22Rv1 (cell line): ENCODE data around the gene TP53BP1.

Experiments
- H3K27ac ChIP-seq: fragments of 450-650 bp; 2 replicates; pipeline ENCODE4 v1.5.1; 2017
- ZFX ChIP-seq: fragments of 450-650 bp; IDR thresholded peaks from 2 replicates; pipeline ENCODE4 v1.6.1; 2017; ENCODE audit warnings: antibody characterized with exemption, borderline replicate concordance
- TF ChIP-seq, protein P1 (sequence below): fragments of 450-650 bp; IDR thresholded peaks from 2 replicates; pipeline ENCODE4 v1.5.1; 2017; ENCODE audit warnings: mild to moderate bottlenecking

TP53BP1 gene

DNA sequence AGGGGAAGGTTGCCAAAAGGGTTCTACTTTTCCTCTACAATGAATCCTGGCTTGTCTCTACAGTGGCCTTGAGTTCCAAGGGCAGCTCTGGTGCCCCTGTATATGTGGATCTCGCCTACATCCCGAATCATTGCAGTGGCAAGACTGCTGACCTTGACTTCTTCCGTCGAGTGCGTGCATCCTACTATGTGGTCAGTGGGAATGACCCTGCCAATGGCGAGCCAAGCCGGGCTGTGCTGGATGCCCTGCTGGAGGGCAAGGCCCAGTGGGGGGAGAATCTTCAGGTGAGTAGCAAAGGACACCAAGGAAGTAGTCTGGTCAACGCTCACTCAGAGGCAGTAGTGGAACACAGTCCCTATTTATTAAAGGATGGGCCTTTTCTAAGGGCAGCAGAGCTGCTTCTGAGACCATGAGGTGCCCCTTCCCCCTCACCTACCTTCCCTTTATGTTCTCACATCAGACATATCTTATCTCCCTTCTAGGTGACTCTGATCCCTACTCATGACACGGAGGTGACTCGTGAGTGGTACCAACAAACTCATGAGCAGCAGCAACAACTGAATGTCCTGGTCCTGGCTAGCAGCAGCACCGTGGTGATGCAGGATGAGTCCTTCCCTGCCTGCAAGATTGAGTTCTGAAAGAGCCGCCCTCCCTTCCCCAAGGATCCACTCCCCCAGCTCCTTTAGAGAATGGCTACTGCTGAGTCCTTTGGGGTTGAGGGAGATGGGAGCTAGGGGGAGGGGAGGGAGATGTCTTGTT, 36.8 kb upstream of the TP53BP1 start:
- no peak overlapping the region for H3K27ac ChIP-seq
- TF ChIP-seq, protein P1, sequence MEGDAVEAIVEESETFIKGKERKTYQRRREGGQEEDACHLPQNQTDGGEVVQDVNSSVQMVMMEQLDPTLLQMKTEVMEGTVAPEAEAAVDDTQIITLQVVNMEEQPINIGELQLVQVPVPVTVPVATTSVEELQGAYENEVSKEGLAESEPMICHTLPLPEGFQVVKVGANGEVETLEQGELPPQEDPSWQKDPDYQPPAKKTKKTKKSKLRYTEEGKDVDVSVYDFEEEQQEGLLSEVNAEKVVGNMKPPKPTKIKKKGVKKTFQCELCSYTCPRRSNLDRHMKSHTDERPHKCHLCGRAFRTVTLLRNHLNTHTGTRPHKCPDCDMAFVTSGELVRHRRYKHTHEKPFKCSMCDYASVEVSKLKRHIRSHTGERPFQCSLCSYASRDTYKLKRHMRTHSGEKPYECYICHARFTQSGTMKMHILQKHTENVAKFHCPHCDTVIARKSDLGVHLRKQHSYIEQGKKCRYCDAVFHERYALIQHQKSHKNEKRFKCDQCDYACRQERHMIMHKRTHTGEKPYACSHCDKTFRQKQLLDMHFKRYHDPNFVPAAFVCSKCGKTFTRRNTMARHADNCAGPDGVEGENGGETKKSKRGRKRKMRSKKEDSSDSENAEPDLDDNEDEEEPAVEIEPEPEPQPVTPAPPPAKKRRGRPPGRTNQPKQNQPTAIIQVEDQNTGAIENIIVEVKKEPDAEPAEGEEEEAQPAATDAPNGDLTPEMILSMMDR: no peak
- no peak for TF ChIP-seq ZFX

DNA sequence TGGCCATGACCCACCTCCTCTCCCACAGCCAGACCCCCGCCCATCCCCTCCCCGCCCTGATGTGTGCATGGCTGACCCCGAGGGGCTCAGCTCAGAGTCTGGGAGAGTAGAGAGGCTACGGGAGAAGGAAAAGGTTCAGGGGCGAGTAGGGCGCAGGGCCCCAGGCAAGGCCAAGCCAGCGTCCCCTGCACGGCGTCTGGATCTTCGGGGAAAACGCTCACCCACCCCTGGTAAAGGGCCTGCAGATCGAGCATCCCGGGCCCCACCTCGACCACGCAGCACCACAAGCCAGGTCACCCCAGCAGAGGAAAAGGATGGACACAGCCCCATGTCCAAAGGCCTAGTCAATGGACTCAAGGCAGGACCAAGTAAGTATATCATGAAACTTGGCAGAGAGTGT, 36.2 kb upstream of the TP53BP1 start:
- TF ChIP-seq, protein P1: no peak
- TF ChIP-seq ZFX: no peak

DNA sequence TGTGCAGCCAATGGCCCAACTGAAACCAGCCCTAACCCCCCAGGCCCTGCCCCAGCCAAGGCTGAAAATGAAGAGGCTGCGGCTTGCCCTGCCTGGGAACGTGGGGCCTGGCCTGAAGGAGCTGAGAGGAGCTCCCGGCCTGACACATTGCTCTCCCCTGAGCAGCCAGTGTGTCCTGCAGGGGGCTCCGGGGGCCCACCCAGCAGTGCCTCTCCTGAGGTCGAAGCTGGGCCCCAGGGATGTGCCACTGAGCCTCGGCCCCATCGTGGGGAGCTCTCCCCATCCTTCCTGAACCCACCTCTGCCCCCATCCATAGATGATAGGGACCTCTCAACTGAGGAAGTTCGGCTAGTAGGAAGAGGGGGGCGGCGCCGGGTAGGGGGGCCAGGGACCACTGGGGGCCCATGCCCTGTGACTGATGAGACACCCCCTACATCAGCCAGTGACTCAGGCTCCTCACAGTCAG, 35.6 kb upstream of the TP53BP1 start:
- TF ChIP-seq ZFX: no peak
- TF ChIP-seq, protein P1: no peak
- no peak overlapping the region for H3K27ac ChIP-seq

More for the DNA sequence above, 36.2 kb upstream of the TP53BP1 start:
- H3K27ac ChIP-seq: no peak overlapping the region

DNA sequence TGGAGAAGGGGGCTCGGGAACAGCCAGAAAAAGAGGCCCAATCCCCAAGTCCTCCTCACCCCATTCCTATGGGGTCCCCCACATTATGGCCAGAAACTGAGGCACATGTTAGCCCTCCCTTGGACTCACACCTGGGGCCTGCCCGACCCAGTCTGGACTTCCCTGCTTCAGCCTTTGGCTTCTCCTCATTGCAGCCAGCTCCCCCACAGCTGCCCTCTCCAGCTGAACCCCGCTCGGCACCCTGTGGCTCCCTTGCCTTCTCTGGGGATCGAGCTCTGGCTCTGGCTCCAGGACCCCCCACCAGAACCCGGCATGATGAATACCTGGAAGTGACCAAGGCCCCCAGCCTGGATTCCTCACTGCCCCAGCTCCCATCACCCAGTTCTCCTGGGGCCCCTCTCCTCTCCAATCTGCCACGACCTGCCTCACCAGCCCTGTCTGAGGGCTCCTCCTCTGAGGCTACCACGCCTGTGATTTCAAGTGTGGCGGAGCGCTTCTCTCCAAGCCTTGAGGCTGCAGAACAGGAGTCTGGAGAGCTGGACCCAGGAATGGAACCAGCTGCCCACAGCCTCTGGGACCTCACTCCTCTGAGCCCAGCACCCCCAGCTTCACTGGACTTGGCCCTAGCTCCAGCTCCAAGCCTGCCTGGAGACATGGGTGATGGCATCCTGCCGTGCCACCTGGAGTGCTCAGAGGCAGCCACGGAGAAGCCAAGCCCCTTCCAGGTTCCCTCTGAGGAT, 35.0 kb upstream of the TP53BP1 start:
- no peak overlapping the region for H3K27ac ChIP-seq
- TF ChIP-seq, protein P1: no peak
- TF ChIP-seq ZFX: no peak

DNA sequence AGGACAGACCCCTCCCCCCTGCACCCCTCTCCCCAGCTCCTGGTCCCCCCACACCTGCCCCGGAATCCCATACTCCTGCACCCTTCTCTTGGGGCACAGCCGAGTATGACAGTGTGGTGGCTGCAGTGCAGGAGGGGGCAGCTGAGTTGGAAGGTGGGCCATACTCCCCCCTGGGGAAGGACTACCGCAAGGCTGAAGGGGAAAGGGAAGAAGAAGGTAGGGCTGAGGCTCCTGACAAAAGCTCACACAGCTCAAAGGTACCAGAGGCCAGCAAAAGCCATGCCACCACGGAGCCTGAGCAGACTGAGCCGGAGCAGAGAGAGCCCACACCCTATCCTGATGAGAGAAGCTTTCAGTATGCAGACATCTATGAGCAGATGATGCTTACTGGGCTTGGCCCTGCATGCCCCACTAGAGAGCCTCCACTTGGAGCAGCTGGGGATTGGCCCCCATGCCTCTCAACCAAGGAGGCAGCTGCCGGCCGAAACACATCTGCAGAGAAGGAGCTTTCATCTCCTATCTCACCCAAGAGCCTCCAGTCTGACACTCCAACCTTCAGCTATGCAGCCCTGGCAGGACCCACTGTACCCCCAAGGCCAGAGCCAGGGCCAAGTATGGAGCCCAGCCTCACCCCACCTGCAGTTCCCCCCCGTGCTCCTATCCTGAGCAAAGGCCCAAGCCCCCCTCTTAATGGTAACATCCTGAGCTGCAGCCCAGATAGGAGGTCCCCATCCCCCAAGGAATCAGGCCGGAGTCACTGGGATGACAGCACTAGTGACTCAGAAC, 34.3 kb upstream of the TP53BP1 start:
- H3K27ac ChIP-seq: no peak overlapping the region
- TF ChIP-seq, protein P1: no peak
- TF ChIP-seq ZFX: no peak

DNA sequence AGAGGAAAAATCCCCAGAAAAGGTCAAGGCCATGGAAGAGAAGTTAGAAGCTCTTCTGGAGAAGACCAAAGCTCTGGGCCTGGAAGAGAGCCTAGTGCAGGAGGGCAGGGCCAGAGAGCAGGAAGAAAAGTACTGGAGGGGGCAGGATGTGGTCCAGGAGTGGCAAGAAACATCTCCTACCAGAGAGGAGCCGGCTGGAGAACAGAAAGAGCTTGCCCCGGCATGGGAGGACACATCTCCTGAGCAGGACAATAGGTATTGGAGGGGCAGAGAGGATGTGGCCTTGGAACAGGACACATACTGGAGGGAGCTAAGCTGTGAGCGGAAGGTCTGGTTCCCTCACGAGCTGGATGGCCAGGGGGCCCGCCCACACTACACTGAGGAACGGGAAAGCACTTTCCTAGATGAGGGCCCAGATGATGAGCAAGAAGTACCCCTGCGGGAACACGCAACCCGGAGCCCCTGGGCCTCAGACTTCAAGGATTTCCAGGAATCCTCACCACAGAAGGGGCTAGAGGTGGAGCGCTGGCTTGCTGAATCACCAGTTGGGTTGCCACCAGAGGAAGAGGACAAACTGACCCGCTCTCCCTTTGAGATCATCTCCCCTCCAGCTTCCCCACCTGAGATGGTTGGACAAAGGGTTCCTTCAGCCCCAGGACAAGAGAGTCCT, 33.4 kb upstream of the TP53BP1 start:
- H3K27ac ChIP-seq: no peak overlapping the region
- TF ChIP-seq, protein P1: no peak
- TF ChIP-seq ZFX: no peak
